Kidney (tissue), 14 donors: ENCODE measurements around the gene USP28. TPM values are rescaled to one million over a fixed set of nuclear protein-coding genes. Genes with fewer than 3 reads are reported as not detected.

Experiments
- DNase-seq, 5 donors: peaks; one replicate each; pipeline ENCODE4 v3.0.0-alpha.2; 2013 to 2020
- FAIRE-seq: peaks from 2 replicates; lab custom pipeline; 2012; peaks lifted over from hg19 to GRCh38; lab: Jason Lieb, UNC
- H3K27ac ChIP-seq, 2 donors: one replicate each; pipeline ENCODE4 v1.7.0; 2013; ENCODE audit warnings: low read depth in 2 of 2, low read length in 2 of 2, inconsistent platforms in 1 of 2
- H3K27me3 ChIP-seq: one replicate; pipeline ENCODE4 v1.7.1; 2013; ENCODE audit warnings: low read length, inconsistent platforms; ENCODE audit not compliant: control insufficient read depth, insufficient read depth
- H3K36me3 ChIP-seq, 3 donors: one replicate each; pipeline versions ENCODE4 v1.7.0 to v1.7.1; 2013; ENCODE audit warnings: low read length in 3 of 3, control low read depth in 1 of 3, inconsistent platforms in 1 of 3; ENCODE audit not compliant: insufficient read depth in 3 of 3, control insufficient read depth in 2 of 3
- H3K4me1 ChIP-seq, 3 donors: one replicate each; pipeline versions ENCODE4 v1.7.0 to v1.7.1; 2013; ENCODE audit warnings: low read length in 3 of 3, inconsistent platforms in 1 of 3, low read depth in 1 of 3; ENCODE audit not compliant: control insufficient read depth in 2 of 3, insufficient read depth in 2 of 3
- H3K4me3 ChIP-seq, 3 donors: one replicate each; pipeline versions ENCODE4 v1.7.0 to v1.8.1; 2013; ENCODE audit warnings: low read length in 3 of 3, control low read depth in 1 of 3, inconsistent platforms in 1 of 3
- H3K9ac ChIP-seq, 3 donors: one replicate each; pipeline versions ENCODE4 v1.7.0 to v1.7.1; 2013; ENCODE audit warnings: low read length in 3 of 3, control low read depth in 1 of 3, inconsistent platforms in 1 of 3
- H3K9me3 ChIP-seq, 3 donors: one replicate each; pipeline versions ENCODE4 v1.7.0 to v1.7.1; 2013; ENCODE audit warnings: low read length in 3 of 3, control low read depth in 1 of 3, inconsistent platforms in 1 of 3; ENCODE audit not compliant: control insufficient read depth in 2 of 3, insufficient read depth in 1 of 3
- intact Hi-C: fragments of 100-400 bp; cut with DNase I; formaldehyde crosslinking; loops from one replicate; pipeline ENCODE4 v1.11.1; 2022
- polyA plus RNA-seq: library from polyadenylated mRNA; stranded (reverse); fragments of 350-450 nt; fragmentation: Illumina TruSeq; extraction: RNeasy Lipid Tissue Mini Kit (QIAGEN cat#74804); gene quantifications from one replicate; pipeline ENCODE4 v1.2.3, GENCODE V29; 2014; ENCODE audit warnings: low read depth, low replicate concordance; ENCODE audit not compliant: insufficient read depth
- total RNA-seq: library from RNA; stranded (reverse); fragmentation: NEBNext Ultra II Directional; extraction: Animal tissue kit (Norgen Biotek cat#: 25700); gene quantifications from one replicate; pipeline ENCODE4 v1.2.1, GENCODE V29; 2021
- TF ChIP-seq, protein P1 (sequence below): IDR thresholded peaks from 3 replicates; pipeline ENCODE4 v1.5.1; 2012; ENCODE audit warnings: mild to moderate bottlenecking, moderate library complexity, borderline replicate concordance; ENCODE audit not compliant: insufficient read depth; ENCODE audit errors: extremely low read depth
- donor health status: control.
- donor health status: control.
- donor health status: control.
- donor health status: control.
- donor health status: control.
- donor health status: DM: yes; HTN: yes; CAD: no.
- donor health status: Normal renal cell carcinoma (clear cell type).

Gene USP28
- total and polyA plus RNA-seq, 2 donors from 2014 or later: 5.3 to 19.4 TPM

DNA sequence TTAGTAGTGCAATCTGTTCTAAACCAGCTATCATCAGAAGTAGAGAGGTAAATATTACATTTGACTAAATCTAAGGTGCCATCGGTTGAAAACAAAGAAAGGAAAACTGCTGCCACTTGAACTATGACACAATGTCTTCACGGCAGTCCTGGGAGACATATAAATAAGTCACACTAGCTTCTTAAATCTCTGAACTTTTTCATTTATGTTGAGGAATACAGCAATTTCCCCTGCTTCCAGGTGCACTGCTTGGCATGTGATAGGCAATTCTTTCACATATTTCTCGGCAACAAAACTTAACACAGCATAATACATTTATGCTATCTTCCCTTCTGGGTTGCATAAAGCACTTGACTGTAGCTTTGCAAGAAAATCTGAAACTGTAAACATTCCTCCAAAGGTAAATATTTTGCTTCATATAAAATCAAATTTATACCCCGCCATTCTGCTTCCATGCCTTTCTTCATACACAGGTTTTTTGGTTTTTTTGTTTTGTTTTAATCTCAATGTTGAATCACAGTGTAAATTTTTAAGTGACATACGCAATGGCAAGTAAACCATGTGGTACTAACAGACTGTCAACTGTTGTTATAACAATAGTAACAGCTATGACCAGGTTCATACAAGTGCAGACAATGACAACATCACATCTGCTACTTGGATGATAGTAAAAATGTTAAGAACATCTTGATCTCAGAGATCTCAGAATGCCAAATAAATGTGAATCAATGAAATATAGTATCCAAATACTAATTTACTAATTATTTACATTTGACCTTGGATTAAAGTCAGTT lies 18.2 kb downstream of the USP28 start:
- Histone ChIP-seq H3K36me3 (peaks cover 0 to 3% (median 0%) of the 10 kb centered on the region in 3 donors), H3K4me1 (peaks cover 0 to 2% (median 0%) of the 10 kb centered on the region in 3 donors), H3K9me3 (no peaks in the 10 kb centered on the region), H3K27ac (no peak overlapping the region), H3K9ac (no peak overlapping the region), H3K4me3 (no peak overlapping the region), H3K27me3 (no peaks in the 10 kb centered on the region)
- FAIRE-seq: no peak
- TF ChIP-seq, protein P1, sequence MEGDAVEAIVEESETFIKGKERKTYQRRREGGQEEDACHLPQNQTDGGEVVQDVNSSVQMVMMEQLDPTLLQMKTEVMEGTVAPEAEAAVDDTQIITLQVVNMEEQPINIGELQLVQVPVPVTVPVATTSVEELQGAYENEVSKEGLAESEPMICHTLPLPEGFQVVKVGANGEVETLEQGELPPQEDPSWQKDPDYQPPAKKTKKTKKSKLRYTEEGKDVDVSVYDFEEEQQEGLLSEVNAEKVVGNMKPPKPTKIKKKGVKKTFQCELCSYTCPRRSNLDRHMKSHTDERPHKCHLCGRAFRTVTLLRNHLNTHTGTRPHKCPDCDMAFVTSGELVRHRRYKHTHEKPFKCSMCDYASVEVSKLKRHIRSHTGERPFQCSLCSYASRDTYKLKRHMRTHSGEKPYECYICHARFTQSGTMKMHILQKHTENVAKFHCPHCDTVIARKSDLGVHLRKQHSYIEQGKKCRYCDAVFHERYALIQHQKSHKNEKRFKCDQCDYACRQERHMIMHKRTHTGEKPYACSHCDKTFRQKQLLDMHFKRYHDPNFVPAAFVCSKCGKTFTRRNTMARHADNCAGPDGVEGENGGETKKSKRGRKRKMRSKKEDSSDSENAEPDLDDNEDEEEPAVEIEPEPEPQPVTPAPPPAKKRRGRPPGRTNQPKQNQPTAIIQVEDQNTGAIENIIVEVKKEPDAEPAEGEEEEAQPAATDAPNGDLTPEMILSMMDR: no peak
- intact Hi-C loops: no loop called here
- DNase-seq: no peak

DNA sequence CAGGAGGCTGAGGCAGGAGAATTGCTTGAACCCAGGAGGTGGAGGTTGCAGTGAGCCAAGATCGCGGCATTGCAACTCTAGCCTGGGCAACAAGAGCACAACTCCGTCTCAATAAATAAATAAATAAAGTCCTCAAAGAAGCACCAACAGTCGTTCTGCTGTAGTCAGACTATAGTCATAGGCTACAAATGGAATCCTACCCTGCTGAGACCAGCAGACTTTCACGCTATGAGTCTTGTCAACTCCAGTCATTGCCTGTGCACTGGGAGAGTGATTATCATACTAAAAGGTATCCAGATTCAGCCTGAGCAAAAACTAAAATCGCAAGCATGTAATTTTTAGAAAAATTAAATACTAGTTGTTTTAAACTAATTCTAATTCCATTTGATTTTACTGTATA lies 19.6 kb downstream of the USP28 start:
- intact Hi-C loops: no loop called here
- DNase-seq (no peak), FAIRE-seq (no peak)
- Histone ChIP-seq H3K27me3 (no peaks in the 10 kb centered on the region), H3K9ac (no peak overlapping the region), H3K36me3 (peaks cover 0 to 7% (median 3%) of the 10 kb centered on the region in 3 donors), H3K9me3 (no peaks in the 10 kb centered on the region), H3K4me3 (no peak overlapping the region), H3K27ac (no peak overlapping the region), H3K4me1 (peaks cover 0 to 2% (median 0%) of the 10 kb centered on the region in 3 donors)
- TF ChIP-seq, protein P1: no peak

DNA sequence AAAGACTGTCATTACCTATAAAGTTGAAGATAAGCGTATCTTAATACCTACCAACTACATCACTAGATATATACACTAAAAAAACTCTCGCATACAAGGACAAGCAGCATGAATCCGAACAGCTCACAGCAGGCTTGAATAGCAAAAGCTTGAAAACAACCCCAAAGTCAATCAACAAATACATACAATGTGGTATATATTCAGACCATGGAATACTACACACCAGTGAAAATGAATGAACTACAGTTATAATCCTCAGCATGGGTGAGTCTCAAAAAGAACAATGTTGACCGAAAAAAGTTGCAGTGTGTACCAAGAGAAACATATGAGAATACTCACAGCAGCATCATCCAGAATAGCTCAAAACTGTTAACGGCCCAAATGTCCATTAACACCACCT lies 25.2 kb downstream of the USP28 start:
- H3K9me3 ChIP-seq: no peaks in the 10 kb centered on the region
- no peak overlapping the region for H3K4me3 ChIP-seq
- H3K27me3 ChIP-seq: no peaks in the 10 kb centered on the region
- TF ChIP-seq, protein P1: no peak
- DNase-seq (no peak), FAIRE-seq (no peak)
- H3K27ac ChIP-seq: no peak overlapping the region
- peaks cover 0 to 24% (median 13%) of the 10 kb centered on the region in 3 donors for H3K36me3 ChIP-seq
- intact Hi-C loops: no loop called here
- no peak overlapping the region for H3K9ac ChIP-seq
- H3K4me1 ChIP-seq: no peaks in the 10 kb centered on the region
